PC-3 (cell line): Measurements from ENCODE around the gene SLC47A2.

Experiments used
- CTCF ChIP-seq: fragments of 300-600 bp; sonication (generic); conservative IDR thresholded peaks from 2 replicates; pipeline ENCODE4 v1.5.1; 2017; ENCODE audit warnings: antibody characterized with exemption, low read depth, mild to moderate bottlenecking, low read length
- EZH2 ChIP-seq: fragments of 300-600 bp; sonication (generic); IDR thresholded peaks from one replicate; pipeline ENCODE4 v1.6.1; 2017; ENCODE audit warnings: antibody characterized with exemption, mild to moderate bottlenecking, low read length; ENCODE audit not compliant: unreplicated experiment
- EZH2phosphoT487 ChIP-seq: fragments of 300-600 bp; sonication (generic); IDR thresholded peaks from 2 replicates; pipeline ENCODE4 v1.6.1; 2018; ENCODE audit warnings: mild to moderate bottlenecking, antibody characterized with exemption, low read length, borderline replicate concordance

- TF ChIP-seq CTCF (no peak), EZH2 (no peak), EZH2phosphoT487 (no peak)
Observed at GRCh38 chr17:19738757-19739156, 22.4 kb upstream of the SLC47A2 start.
